ENCODE measurements around the gene PRLR.

- TF ChIP-seq POLR2A (IDR thresholded peaks at IDR 0.05): no peak
- TF ChIP-seq, protein P1, sequence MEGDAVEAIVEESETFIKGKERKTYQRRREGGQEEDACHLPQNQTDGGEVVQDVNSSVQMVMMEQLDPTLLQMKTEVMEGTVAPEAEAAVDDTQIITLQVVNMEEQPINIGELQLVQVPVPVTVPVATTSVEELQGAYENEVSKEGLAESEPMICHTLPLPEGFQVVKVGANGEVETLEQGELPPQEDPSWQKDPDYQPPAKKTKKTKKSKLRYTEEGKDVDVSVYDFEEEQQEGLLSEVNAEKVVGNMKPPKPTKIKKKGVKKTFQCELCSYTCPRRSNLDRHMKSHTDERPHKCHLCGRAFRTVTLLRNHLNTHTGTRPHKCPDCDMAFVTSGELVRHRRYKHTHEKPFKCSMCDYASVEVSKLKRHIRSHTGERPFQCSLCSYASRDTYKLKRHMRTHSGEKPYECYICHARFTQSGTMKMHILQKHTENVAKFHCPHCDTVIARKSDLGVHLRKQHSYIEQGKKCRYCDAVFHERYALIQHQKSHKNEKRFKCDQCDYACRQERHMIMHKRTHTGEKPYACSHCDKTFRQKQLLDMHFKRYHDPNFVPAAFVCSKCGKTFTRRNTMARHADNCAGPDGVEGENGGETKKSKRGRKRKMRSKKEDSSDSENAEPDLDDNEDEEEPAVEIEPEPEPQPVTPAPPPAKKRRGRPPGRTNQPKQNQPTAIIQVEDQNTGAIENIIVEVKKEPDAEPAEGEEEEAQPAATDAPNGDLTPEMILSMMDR (IDR thresholded peaks at IDR 0.05 in 4 of 5, conservative IDR thresholded peaks at IDR 0.05 in 1 of 5): no peak
Measured at GRCh38 chr5:35112300-35112699, 118.0 kb downstream of the PRLR start.

Measured in gastrocnemius medialis (tissue), 4 donors.